Subcutaneous adipose tissue (tissue), 4 donors: ENCODE data around the gene CDAN1. TPM values are rescaled to one million over a fixed set of nuclear protein-coding genes. Genes with fewer than 3 reads are reported as not detected.

Source experiments
- CTCF ChIP-seq: fragments of 450-650 bp; IDR thresholded peaks from one replicate; pipeline ENCODE4 v1.5.1; 2016; ENCODE audit warnings: low read depth, mild to moderate bottlenecking, control low read depth, antibody characterized with exemption, moderate library complexity
- total RNA-seq, 4 donors: library from RNA; depleted of rRNA; stranded (reverse); fragments of >200 nt; gene quantifications; one replicate each; pipeline ENCODE4 v1.1.0, GENCODE V29; 2016

Gene CDAN1
- total RNA-seq, 4 donors from 2014 or later: 5.2 to 16.0 (median 9.2) TPM

GRCh38 chr15:42686281-42686680 is 50.6 kb downstream of the CDAN1 start:
- TF ChIP-seq CTCF: no peak

GRCh38 chr15:42681119-42681518 is 55.8 kb downstream of the CDAN1 start:
- TF ChIP-seq CTCF: no peak

- no peak for TF ChIP-seq CTCF
Observed at GRCh38 chr15:42679285-42680141, 57.4 kb downstream of the CDAN1 start.

GRCh38 chr15:42675021-42675420 is 61.9 kb downstream of the CDAN1 start:
- no peak for TF ChIP-seq CTCF

GRCh38 chr15:42674472-42674871 is 62.5 kb downstream of the CDAN1 start:
- no peak for TF ChIP-seq CTCF

Other genes with a start within 250 kb of the CDAN1 start
- 100 to 1,000 TPM; 109 to 166 (median 156) TPM for gene ZNF106, start 246.0 kb downstream of the CDAN1 start, total RNA-seq
- 10 to 100 TPM; 76.5 to 98.6 (median 97.2) TPM for gene SNAP23, start 241.5 kb downstream of the CDAN1 start, total RNA-seq
- 10 to 100 TPM; 15.9 to 29.0 (median 21.2) TPM for gene LRRC57, start 188.3 kb downstream of the CDAN1 start, total RNA-seq
- gene HAUS2, start 188.3 kb downstream of the CDAN1 start, total RNA-seq: 10 to 100 TPM; 17.3 to 37.8 (median 33.0) TPM
- 10 to 100 TPM; 25.6 to 79.5 (median 39.8) TPM for gene STARD9, start 161.5 kb downstream of the CDAN1 start, total RNA-seq
- gene TTBK2, start 183.7 kb upstream of the CDAN1 start, total RNA-seq: 10 to 100 TPM; 14.5 to 19.5 (median 18.1) TPM